Stimulated activated CD4-positive, alpha-beta T cell treated with anti-CD3 and anti-CD28 coated beads, Interleukin-15, amount 100 ng/mL, for 1 hour (primary cell): ENCODE measurements around the gene SLC39A7.

Experiments used
- DNase-seq, 2 donors: peaks; one replicate each; pipeline ENCODE4 v3.0.0-alpha.2; 2020; ENCODE audit warnings: low read depth in 1 of 2, low spot score in 1 of 2

Gene SLC39A7

DNA sequence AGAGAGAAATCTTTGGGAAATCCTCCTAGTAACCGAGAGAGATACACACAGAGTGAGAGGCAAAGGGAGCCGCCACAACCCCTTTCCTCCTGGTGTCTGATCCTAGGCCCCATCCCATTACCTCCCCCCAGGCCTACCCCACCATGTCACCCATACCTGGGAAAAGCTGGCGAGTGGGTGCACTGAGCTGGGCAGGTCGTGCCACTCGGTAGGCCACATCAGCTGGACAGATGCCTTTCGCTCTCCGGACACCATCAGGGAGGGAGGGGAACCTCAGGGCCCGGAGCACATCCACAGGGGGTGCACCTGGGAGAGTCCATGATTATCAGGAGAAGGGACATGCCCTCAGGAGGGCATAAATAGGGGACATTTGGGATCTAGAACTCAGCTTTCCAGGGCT is 11.5 kb upstream of the SLC39A7 start:
- DNase-seq: no peak

DNA sequence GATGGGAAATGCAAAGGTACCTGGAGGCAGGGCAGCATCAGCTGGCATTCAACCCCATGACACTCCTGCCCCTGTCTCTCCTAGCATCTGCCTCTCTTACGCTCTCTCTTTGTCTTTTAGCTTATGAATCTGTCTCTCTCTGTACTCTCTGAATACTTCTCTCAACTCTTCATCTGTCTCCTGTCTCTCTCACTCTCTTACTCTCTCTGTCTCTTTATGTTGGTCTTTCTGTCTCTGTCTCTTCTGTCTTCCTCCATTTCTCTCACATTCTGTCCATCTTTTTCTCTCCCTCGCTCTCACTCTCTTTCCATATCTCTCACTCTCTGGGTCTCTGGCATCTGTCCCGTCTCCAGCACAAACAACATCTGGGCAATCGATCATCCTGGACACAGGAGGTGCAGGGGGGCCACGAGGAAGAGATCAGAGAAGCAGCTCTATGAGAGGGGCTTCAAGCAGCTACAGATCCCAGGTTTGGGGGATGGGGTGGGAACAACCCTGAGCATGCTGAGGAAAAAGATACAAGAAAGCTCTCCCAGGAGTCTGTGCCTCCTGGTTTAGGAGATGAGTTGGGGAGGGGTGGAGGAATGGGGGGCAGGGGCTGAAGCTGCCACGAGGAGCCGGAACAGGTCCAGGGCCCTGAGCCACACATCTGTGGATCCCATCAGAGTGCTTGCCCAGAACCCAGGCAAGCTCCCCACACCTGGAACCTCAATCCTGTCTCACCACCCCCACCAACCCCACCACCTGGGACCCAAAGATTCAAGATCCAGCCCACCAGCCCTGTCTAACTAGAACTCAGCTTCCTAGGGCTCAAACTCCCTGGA is 10.8 kb upstream of the SLC39A7 start:
- DNase-seq: no peak

DNA sequence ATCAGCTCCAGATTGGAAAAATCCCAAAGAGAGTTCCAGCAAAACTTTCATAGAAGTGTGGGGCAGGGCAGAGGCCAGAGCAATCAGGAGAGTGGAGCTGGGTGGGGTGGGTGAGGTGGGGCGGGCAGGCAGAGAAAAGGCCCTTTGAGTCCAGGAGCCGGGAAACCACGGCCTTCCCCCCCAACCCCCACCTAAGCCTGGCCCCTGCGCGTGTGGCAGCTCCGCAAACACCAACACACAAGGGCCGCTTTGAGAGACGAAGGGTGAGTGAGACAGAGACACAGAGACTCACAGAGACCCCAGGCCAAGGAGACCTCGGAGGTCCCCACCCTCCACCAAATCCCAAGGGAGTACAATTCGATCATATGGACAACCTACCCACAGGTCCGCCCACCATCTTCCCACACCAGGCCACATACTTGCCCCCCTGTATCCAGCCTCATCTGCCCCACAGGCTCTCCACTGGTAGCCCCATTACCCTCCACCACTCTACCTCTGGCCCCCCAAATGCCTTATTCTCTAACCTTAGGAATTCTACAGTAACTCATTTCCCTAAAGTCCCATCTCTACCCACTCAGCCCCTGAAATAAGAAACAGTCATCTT is 10.1 kb upstream of the SLC39A7 start:
- DNase-seq: no peak

DNA sequence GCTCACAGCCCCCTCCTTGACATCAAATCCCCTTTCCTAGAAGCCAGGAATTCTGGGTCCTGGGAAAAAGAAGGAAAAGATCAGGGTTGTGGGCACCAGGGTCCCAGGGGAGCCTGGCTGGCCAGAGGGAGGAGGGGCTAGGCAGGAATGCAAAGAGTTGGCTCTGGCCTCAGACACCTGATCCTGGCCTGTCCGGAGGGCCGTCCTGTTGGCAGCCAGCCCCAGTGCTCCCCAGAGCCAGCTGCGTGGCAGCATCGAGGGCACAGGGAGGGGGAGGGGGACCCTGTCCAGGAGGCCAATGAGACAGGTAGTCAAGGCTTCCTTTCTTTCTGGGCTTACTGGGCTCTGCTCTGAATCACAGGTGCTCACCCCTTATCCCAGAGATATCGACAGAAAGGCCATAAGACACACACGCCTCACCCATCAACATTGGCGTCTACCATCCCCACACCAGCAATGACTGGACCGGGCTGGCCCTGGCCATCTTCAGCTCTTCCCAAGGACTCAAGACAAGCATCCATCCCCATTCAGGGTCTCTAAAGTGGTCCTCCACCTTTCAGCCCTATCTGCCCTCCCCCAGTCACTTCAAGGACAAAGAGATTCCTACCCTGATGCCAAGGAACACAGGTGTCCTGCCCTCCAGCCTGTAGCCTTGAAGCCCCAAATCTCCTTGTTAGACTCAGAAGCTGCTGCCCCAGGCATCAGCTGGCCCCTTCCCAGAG is 9.1 kb upstream of the SLC39A7 start:
- no peak for DNase-seq

DNA sequence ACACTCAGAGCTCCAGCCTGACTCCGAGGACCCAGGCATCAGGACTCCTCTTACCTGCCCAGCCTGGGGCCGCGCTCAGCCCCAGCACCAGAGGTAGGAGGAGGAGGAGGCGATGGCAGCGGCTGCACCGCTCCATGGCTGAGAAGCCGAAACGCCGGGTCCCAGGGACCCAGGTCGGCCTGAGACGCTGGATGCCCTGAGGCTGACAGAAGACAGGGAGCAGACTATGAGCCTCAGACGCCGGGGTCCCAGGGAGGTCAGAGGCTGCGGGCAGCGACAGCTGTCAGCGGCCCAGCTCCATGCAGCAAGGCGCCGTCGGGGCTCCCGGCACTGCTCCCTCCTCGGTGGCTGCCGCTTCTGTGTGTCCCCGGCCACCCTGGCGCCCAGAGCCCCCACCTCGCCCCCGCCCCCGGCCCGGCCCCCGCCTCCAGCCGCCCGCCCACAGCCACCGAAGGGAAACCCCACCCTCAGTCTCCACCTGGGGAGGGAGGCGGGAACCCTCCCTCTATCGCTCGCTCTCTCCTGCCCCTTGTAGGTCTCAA is 8.5 kb upstream of the SLC39A7 start, which contains the start of gene COL11A2:
Gene COL11A2 (minus strand): TSS at position 363 of the 542 bp plus-strand sequence. CDS start 227 bp downstream, at position 136.
- no peak for DNase-seq

DNA sequence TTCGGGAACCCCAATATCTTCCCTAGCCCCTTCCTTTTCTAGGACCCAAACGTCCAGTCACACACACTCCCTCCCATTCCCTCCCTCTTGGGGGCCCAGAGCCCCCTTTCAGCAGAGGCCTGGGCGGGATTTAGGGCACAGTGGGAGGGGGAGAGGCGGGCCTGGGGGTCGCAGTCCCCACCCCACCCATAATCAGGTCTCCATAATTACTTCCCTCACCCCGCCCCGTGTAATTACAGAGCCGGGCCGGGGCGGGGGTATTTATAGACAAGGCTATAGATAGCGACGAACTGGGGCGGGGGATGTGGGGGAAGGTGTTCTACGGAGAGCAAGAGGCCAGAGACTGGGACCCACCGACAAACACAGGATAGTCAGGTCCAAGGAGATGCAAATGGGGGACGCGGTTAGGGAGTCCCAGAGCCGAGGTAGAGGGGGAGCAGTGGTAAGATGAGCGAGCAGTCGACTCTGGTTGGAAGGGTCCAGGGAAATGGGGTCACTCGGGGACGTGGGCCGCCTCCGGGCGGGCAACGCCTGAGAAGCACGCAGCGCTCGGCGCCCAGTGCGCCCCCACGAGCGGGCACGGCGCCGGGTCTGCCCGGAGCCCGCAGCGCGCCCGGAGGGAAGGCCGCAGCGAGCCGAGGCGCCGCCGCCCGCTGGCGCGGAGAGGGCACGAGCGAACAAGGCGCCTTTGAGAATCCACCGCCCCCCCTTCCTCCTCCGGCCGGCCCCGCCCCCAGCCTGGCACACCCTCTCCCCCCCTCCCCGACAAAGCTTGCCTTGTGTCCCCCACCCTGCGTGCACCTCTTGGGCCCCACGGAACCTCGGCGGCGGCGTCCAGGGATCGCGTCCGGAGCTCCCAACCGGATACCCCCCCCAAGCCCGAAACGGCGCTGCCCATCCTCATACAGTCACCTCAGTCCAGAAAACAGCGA is 7.7 kb upstream of the SLC39A7 start:
- no peak for DNase-seq

DNA sequence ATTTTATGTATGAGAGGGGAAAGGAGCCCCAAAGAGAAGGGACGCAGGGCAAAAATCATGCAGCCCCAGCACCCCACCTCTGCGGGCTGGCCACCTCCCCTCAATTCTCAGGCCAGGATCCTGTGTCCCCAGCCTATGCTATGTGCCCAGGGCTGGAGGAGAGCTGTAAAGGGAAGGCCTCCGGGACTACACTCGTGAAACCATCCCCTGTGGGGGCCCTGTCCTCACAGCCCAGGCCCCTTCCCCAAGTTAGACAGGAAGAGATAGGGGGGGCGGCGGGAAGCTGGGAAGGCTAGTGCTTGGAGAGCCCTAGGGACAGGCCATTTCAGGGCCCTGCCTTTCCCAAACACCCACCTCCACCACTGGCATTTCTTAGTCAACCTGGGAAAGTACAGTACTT is 7.0 kb upstream of the SLC39A7 start:
- no peak for DNase-seq

DNA sequence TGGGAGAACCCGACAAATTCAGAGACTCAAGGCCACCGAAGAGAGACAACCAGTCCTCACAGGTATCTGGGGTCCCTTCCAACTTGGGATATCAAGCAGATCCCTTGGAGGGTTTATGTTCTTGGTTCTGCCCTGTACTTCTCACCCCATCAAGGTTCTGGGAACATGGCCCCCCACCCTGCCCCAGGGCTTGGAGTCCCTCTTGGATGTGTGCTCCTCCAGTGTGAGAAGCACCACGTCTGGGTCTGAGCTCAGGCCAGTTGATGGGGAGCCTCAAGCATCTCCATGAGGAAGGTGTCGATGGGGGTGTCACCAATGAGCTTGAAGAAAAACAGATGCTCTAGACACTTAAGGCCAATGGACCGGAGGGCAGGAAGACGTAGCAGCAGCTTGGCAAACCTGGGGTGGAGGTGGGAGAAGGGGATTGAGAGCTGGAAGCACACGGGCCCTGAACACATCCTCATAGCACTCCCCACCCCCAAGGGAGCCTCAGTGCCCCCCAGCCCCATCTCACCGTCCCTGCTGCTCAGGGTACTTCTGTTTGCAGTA is 6.2 kb upstream of the SLC39A7 start:
- DNase-seq: no peak

DNA sequence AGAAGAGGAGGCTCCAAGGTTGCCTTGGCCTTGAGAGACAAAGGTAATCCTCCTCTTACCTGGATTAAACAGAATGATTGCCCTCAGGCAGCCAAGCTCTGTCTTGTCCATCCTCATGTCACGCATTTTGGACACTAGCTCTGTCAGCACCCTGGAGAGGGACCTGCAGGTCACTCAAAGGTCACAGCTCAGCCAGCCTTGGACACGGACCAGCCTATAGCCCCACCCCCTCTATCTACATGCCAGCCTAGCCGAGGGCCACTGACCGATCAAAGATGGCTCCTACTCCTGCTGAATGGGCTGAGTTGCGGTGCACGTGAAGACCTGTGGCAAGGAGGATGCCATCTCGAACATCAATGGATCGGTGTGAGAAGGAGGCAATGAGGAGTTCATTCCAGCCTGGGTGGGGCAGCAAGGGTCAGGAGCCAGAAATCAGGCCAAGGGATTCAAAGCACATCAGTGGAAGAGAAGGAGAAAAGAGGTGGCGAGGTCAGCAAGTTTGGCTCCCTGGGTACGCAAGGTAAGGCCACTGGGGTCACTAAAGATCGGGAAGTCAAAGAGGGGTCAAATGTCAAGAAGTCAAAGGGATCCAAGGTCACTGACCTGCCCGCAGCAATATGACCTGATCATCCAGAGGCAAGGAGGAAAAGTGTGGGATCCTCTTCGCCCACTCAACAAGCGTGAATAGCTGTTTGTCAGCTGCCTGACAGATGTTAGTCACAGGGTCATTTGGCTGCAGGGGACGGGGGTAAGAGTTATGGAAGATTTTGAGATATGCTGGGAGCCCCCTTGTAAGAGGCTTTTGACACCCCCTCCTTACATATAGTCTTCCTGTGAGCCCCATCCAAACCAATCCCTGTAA is 5.1 kb upstream of the SLC39A7 start:
- DNase-seq: no peak

DNA sequence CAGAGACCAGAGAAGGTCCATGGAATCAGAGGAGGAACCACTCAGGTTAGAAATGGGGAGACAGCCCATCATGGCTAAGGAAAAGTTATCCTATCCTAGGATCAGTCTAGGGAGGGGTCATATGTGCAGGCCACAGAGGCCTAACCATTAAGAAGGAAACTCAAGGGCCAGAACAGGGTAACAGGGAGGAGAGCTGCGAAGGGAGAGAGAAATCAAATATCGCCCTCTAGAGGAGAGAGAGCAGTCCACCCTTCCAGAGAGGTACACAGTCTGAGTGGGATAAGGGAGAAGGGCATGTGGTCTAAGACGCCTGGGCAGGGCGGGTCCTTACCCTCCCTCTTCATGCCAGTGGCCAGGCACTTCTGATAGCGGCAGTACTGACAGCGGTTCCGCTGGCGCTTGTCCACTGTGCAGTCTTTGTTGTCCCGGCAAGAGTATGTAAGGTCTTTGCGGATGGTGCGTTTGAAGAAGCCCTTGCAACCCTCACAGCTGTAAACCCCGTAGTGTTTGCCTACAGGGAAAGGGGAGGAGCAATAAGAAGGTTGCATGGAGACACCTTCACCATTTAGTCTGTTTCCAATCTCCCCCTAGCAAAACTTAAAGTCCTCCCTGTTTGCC is 3.1 kb upstream of the SLC39A7 start:
- no peak for DNase-seq

DNA sequence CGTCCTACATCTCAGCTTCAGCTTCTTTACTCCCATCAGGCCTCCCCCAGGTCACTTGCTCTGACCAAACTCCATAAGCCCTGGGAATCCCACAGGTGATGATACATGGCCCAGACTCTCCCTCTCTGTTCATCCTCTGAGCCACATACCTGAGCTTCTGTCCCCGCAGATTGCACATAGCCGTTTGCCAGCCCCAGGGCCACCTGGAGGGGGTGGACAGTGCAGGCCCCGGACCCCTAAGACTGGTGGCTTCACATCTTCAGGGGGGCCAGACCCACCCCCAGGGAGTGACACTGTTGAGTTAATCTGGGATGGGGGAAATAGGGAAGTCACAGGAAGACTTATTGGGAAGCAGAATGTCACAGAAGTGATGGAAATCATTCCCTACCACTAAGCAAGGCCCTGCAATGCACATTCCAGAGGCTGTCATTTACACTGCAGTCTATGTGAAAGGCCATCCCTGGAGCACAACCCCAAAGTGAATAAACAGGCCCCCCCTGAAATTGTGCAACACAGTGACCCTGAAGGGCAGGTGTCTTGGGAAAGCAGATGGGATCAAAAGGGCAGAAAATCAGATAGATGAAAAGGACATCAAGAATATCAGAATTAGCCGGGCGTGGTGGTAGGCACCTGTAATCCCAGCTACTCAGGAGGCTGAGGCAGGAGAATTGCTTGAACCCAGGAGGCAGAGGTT is 2.4 kb upstream of the SLC39A7 start:
- no peak for DNase-seq

DNA sequence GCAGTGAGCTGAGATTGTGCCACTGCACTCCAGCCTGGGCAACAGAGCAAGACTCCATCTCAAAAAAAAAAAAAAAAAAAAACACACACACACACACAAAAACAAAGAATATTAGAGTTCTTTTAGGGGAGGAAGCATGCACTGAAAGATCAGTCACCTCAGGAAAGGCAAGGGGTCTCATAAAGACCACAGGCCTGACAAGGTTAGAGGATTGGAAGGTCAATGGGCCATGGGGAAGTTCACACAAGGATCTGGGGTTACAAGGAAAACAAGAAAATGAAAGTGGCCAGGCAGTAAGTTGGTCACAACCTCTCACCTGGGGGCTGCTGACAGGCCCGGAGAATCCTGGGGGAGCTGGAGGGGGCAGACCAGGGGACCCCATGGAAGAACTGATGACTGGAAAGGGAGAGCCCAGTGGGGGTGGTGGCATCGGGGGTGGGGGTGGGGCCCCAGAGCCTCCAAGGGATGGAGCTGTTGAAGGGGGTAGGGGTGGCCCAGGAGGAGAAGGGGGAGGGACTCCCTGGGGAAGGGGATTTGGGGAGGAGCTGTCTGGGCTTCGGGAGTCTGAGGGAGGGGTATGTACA is 1.7 kb upstream of the SLC39A7 start:
- no peak for DNase-seq

DNA sequence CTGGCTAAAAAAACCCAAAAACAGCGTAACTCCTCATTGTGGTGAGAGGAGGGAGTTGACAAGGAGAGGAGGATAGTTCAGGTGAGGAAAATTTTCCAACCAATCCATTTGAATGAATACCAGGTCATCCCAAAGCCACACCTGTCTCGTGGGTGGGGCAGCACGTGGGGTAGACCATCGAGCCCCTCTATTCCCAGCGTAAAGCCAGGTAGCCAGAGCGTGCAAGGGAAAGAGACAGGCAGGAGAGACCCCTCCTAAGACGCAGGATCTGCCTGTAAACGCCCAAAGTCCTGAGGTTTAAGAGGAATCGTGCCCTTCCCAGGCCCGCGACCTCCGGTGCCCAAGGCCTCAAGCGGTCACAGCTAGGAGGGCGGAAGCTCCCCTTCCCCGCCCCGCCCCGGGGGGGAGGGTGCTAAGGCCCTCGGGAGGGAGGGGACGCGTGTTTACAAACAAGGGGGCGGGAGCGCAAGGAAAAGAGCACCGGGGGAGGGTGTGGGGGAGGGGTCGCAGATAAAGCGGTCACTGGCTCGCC is 914 bp upstream of the SLC39A7 start:
- DNase-seq: peak; percentile 53 to 60

DNA sequence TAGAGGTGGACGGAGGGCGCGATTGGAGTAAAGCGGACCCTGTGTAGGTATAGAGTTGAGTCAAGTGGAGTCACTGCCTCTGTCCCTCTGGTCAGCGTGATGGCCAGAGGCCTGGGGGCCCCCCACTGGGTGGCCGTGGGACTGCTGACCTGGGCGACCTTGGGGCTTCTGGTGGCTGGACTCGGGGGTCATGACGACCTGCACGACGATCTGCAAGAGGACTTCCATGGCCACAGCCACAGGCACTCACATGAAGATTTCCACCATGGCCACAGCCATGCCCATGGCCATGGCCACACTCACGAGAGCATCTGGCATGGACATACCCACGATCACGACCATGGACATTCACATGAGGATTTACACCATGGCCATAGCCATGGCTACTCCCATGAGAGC is 479 bp downstream of the SLC39A7 start:
- DNase-seq: no peak

DNA sequence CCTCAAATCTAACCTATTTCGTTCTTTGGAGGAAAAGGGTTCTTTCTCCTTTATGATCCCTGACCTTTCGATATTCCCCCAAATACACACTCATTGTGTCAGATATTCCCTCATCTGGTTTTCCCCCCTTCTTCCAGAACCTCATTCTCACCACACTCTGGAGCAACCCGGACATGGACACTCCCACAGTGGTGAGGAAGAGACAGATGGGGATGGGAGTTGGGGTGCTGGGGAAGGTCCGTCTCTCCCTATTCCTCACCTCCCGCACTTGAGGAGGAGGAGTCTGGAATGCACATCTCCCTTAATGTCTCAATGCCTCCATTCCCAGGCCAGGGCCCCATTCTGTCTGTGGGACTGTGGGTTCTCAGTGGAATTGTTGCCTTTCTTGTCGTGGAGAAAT is 1.3 kb downstream of the SLC39A7 start:
- no peak for DNase-seq

DNA sequence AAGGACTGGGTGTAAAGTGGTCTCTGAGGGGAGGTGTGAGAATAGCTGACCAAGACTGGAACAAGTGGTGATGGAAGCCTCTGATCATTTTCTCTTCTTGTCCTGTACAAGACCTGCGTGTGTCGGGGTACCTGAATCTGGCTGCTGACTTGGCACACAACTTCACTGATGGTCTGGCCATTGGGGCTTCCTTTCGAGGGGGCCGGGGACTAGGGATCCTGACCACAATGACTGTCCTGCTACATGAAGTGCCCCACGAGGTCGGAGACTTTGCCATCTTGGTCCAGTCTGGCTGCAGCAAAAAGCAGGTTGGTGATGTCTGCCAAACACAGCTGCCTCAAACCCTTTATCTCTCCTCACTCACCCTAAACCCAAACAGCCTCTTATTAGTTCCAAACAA is 2.1 kb downstream of the SLC39A7 start:
- DNase-seq: no peak

DNA sequence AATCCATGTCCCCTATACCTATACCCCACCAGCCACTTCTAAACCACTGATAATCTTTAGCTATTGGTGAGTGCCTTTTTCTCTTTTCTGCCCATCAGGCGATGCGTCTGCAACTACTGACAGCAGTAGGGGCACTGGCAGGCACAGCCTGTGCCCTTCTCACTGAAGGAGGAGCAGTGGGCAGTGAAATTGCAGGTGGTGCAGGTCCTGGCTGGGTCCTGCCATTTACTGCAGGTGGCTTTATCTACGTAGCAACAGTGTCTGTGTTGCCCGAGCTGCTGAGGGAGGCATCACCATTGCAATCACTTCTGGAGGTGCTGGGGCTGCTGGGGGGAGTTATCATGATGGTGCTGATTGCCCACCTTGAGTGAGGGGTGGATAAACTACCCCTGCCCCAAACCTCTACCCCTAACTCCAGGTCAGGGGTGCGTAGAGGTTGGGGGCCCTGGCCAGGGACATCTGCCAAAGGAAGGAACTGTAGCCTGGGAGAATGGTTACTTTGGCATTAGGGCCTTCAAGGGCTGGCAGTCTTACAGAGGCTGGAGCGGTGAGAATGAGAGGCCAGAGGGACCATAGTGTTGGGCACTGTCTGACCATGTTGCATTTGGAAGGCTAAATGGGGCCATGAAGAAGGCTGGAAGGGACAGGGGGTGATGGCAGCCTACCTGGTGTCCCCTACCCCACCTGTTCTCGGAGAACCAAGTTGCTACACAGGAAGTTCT is 2.9 kb downstream of the SLC39A7 start:
- no peak for DNase-seq

DNA sequence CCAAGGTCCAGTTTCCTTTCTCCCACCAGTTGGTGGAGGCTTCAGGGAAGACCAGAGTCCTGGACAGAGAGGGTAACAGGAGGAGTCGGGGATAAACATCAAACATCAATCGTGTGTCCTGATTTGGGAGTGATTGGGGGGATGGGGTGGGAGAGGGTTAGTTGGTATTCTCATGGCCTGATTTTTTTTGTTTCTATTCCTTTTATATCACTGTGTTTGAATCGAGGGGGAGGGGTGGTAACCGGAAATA is 3.4 kb downstream of the SLC39A7 start:
- DNase-seq: no peak
